GM21619 (cell line): Measurements from ENCODE around the gene UBN2.
"Not testable (repeated sequence)": the region's sequence is repeated elsewhere in the genome, so short reads cannot be mapped to it uniquely, and the experiment has no call there.

ENCODE experiments used
- ATAC-seq: cut with Tn5 transposase; IDR thresholded peaks from one replicate; pipeline ENCODE4 v1.9.1; 2021; ENCODE audit not compliant: unreplicated experiment

The UBN2 gene

DNA sequence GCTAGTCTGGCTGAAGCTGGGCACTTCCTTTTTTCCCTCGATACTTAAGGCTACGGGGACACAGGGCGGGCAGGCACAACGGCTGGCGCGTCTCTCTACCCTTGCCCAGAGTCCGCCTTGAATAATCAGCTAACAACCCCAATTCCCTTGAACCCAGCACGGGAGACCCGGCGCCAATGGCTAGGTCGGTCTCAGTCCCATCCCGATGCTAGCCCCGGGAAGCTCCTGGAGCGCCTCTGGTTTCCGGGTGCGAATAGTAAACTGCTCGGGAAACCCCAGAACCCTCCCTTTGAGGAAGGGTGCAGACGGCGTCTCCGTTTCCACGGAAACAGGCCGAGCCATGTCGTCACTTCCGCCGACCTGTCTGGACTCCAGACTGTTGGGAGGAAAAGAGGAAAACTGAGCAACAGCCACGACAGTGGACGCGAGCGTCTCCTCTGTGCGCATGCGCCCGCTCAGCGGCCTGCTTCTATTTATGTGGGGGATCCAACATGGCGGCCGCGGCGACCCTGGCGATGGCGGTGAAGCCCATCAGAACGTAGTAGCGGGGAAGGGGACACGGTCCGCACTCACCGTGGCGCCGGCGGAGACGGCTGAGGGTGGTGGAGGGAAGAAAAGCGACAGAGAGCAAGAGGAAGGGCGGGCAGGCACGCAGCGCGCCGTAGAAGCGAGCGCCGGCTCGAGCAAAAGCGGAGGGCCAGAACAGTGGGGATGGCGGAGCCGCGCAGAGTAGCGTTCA lies at the start of gene UBN2:
Gene UBN2 (plus strand): TSS at position 464 of the 739 bp plus-strand sequence. CDS start 248 bp downstream, at position 712.
- ATAC-seq = peak; percentile 91

DNA sequence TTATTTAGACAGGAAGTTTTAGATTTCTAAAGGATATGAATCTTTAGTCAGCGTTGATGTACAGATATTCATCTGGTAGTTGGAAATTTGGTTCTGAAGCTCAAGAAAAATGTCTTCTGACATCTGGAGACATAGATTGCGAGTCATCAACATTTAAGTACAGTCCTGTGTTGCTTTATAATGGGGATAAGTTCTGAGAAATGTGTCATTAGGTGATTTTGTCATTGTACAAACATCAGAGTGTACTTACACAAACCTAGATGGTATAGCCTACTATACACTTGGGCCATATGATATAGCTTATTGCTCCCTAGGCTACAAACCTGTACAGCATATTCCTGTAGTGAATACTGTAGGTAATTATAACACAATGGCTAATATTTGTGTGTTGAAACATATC lies 49.6 kb upstream of the UBN2 start:
- ATAC-seq = no peak

DNA sequence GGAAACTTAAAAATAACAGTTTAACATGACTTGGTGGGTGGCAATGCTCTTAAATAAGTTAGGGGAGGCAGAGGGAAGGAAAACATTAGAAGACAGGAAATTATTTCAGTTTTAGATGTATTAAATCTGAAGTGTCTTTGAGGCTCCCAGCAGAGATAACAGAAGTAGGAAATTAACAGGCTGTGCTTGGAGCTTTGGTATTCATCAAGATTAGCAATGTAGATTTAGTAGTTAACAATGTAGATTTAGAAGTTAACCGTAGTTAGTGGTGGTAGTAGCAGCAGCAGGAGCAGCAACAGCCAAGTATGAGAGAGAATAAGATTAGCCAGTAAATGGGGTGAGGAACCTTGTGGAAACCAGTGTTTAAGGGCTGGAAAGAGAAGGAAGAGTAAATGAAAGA lies 48.7 kb upstream of the UBN2 start:
- ATAC-seq = no peak

DNA sequence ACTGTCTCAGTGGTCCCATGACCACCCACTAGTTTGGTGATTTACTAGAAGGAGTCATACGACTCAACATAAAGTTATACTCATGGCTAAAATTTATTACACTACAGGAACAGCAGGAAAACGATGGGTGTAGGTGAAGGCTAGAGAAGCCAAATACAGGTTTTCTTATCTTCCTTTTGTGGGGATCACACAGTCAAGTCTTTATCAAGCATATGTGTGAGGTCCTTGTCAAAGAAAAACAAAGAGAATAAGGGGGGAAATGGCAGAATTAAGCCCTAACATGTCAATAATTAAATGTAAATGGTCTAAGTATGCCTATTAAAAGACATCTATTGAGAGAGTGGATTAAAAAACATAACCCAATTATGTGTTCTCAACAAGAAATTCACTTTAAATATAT lies 47.8 kb upstream of the UBN2 start:
- no peak for ATAC-seq

DNA sequence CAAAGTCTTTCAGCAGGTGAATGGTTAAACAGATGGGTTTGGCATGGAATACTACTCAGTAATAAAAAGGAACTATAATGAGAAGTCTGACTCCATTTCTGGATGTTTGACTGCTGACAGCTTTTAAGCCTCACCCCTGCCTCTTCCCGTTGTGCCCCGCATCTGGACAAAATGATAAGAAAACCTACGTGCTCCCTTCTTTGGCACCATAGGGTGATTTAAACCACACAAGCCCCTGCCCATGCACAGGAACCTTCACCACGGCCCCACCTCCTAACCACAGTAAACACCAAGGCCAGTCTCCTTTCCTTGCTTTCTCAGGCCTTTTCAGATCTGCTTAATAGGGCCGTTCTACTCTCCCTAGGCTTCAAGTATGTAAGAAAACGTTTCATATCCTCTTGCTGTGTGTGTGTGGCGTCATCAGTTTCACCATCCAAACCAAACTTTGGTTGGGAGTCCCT lies 47.1 kb upstream of the UBN2 start:
- ATAC-seq = no peak

DNA sequence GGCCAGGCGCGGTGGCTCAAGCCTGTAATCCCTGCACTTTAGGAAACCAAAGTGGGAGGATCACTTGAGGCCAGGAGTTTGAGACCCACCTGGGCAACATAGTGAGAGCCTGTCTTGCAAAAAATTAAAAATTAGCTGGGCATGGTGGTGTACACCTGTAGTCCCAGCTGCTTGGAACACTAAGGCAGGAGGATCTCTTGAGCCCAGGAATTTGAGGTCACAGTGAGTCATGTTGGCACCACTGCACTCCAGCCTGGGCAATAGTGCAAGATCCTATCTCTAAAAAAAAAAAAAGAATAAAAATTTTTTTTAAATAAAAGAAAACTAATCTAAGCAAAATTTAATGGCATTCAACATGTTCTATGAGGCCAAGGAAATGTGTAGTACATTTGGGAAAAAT lies 44.9 kb upstream of the UBN2 start:
- no peak for ATAC-seq

DNA sequence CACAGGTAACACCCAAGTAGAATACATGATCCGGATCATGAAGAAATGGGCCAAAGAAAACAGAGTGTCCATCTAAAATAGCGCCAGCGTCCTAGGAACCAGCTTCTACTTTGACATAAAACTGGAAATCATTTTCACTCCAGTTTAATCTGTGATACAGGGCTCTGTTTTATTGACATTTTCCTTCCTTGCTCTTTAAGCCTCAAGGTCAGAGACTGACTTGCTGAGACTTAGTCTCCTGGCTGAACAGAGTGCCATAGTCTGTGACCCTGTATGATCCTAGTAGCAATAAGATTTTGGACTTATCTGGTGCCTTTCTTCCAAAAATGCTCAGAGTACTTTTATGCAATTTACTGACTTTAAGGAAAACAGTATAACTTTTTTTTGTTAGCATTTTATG lies 41.7 kb upstream of the UBN2 start:
- ATAC-seq = no peak

DNA sequence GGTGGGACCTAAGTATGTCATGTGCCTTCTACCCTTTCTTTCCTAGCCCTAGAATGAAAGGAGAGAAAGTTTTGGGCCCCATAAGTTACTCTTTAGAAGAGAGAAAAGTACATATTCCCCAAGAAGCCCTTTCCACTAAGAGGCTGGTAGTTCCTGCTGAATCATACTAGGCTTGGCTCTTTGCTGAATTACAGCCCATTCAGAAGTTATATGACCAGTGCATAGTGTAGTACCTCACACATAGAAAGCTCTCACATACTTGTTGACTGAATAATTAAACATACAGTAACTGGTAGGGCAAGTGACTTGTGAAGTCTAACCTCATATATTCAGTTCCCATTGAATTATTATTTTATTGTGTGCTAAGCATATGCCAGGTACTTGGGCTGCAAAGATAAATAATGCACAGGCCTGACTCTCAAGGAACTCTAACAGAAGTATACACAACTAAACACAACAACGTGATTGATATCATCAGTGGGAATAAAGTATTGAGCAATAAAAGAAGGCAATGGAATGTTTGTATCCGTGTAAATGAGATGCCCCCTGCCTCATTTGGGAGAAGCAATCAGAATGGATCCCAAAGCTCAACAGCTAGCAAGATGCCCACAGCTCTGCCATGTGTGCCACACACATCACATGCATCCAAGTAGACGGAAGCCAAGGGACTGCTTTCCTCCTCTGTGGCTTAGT lies 38.9 kb upstream of the UBN2 start:
- no peak for ATAC-seq

DNA sequence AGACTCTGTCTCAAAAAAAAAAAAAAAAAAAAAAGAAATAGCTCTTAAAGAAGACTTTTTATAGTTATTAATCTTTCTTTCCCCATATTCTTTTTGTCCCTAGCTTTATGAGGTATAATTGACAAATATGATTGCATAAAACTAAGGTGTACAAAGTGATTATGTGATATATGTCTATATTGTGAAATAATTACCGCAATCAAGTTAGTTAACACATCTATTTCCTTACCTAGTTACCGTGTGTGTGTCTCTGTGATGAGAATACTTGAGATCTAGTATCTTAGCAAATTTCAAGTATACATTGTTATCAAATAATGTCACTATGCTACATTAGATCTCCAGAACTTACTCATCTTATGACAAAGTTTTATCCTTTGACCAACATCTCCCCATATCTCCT lies 30.7 kb upstream of the UBN2 start:
- no peak for ATAC-seq

DNA sequence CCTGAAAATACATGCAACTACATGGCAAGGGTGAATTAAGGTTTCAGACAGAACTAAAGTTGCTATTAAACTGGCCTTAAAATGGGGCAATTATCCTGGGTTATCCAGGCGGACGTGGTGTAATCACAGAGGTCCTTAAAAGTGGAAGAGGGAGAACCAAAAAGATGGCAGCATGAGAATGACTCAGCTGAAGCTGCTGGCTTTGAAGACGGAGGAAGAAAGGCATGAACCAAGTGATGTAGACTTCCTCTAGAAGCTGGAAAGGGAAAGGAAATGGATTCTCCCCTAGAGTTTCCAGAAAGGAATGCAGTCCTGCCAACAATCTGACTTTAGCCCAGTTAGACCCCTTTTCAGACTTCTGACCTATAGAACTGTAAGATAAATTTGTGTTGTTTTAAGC lies 27.0 kb upstream of the UBN2 start:
- no peak for ATAC-seq

DNA sequence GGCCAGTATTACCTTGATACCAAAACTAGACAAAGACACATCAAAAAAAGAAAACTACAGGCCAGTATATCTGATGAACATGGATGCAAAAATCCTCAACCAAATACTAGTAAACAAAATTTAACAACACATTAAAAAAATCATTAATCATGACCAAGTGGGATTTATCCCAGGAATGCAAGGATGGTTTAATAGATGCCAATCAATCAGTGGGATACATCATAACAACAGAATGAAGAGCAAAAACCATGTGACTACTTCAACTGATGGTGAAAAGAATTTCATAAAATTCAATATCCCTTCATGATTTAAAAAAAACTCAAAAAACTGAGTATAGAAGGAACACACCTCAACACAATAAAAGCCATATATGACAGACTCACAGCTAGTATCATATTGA lies 25.2 kb upstream of the UBN2 start:
- ATAC-seq = no peak

DNA sequence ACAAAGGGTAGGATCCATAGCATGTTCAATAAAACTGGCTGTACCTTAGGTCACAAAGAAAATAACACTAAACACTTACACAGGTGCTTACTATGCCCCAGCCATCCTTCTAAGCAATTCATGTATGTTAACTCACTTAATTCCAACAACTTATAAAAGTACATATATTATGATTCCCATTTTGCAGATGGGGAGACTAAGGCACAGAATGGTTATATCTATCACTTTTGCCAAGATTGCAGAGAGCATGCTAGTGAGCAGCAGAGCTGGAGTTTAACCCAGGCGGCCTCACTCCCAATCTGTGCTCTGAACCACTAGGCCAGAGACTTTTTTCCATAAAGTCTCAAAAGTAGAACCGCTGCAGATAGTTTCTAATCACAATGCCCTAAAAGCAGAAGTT lies 18.9 kb upstream of the UBN2 start:
- ATAC-seq = no peak

DNA sequence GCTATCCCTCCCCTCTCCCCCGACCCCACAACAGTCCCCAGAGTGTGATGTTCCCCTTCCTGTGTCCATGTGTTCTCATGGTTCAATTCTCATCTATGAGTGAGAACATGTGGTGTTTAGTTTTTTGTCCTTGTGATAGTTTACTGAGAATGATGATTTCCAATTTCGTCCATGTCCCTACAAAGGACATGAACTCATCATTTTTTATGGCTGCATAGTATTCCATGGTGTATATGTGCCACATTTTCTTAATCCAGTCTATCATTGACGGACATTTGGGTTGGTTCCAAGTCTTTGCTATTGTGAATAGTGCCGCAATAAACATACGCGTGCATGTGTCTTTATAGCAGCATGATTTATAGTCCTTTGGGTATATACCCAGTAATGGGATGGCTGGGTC lies 17.5 kb upstream of the UBN2 start:
- ATAC-seq = not testable (repeated sequence)

DNA sequence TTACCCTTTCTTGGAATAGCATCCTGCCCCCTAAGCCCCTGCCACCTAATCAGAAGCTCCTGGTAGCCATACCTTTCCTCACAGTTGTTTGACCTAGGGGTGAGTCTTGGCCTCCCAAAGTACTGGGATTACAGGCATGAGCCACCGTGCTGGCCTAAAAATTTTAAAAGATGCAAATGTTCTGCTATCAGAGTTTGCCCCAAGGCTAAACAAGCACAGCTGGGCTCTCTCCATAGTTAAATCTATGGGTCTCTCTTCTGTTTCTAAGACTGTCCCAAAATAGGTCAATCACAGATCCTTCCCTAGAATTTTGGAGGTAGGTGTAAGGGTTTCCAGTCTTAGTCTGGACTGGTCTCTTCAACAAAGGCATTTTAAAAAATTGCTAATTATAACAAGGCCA lies 12.9 kb upstream of the UBN2 start:
- no peak for ATAC-seq

DNA sequence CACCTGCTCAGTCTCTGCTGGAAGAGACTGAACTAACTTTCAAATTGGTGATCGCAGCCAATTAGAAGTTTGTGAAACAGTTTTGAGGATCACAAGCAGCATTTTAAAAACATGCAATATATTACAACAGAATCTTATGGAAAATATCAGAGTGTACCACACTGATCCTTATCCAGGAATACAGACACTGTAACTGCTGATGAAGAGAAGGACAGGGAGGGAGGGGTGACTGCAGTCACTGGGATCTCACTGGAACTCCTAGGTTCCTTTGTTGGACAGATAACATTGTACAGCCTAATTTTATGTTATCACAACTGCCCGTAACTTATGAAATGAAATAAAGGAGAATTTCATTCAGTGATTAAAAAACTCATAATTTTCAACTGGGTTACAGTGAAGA lies 6.8 kb upstream of the UBN2 start:
- ATAC-seq = no peak

DNA sequence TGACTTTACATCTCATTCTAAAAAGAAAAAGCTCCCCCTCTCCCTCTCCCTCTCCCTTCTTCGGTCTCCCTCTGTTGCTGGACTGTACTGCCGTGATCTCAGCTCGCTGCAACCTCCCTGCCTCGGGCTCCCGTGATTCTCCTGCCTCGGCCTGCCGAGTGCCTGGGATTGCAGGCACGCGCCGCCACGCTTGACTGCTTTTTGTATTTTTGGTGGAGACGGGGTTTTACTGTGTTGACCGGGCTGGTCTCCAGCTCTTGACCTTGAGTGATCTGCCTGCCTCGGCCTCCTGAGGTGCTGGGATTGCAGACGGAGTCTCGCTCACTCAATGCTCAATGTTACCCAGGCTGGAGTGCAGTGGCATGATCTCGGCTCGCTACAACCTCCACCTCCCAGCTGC lies 6.2 kb upstream of the UBN2 start:
- not testable (repeated sequence) for ATAC-seq

DNA sequence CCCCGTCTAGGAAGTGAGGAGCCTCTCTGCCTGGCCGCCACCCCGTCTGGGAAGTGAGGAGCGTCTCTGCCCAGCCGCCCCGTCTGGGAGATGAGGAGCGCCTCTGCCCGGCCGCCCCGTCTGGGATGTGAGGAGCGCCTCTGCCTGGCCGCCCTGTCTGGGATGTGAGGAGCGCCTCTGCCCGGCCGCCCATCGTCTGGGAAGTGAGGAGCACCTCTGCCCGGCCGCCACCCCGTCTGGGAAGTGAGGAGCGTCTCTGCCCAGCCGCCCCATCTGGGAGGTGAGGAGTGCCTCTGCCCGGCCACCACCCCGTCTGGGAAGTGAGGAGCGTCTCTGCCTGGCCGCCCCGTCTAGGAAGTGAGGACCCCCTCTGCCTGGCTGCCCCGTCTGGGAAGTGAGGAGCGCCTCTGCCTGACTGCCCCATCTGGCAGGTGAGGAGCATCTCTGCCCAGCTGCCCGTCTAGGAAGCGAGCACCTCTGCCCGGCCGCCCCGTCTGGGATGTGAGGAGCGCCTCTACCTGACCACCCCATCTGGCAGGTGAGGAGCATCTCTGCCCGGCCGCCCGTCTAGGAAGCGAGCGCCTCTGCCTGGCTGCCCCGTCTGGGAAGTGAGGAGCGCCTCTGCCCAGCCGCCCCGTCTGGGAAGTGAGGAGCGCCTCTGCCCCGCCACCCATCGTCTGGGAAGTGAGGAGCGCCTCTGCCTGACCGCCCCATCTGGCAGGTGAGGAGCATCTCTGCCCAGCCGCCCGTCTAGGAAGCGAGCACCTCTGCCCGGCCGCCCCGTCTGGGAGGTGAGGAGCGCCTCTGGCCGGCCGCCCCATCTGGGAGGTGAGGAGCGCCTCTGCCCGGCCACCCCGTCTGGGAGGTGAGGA lies 5.5 kb upstream of the UBN2 start:
- ATAC-seq = not testable (repeated sequence)

DNA sequence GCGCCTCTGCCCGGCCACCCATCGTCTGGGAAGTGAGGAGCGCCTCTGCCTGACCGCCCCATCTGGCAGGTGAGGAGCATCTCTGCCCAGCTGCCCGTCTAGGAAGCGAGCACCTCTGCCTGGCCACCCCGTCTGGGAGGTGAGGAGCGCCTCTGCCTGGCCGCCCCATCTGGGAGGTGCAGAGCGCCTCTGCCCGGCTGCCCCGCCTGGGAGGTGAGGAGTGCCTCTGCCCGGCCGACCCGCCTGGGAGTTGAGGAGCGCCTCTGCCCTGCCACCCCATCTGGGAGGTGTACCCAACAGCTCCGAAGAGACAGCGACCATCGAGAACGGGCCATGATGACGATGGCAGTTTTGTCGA lies 4.9 kb upstream of the UBN2 start:
- not testable (repeated sequence) for ATAC-seq

DNA sequence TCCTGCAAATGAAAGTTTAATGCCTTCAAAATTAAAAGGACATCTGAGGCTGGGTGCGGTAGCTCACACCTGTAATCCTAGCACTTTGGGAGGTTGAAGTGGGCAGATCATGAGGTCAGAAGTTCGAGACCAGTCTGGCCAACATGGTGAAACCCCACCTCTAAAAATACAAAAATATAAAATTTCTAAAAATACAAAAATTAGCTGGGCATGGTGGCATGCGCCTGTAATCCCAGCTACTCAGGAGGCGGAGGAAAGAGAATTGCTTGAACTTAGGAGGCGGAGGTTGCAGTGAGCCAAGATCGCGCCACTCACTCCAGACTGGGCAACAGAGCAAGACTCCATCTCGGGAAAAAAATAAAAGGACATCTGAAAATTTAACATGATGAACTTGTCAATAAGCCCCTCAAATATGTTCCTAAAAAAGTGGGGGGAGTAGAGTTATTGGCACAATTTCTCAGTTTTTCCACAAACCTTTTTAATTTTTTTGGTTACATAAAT lies 4.0 kb upstream of the UBN2 start:
- not testable (repeated sequence) for ATAC-seq

DNA sequence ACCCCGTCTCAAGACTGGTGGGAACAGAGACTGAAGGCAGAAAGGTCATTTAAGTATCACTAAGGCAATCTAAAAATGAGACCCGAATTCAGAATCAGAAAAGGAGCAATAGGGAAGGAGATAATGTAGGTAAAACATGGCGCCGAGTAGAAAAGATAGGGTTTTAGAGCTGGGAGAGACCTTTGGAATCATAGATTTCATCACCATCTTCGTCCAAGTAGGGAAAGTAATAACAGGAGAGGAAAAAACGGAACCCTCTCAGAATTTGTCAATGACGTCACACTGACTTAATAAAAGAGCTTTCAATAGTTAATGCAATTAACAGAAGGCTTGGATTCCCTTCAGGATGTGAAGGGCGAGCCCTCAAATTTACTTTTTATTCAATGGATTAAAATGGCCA lies 1.0 kb upstream of the UBN2 start:
- ATAC-seq = no peak

DNA sequence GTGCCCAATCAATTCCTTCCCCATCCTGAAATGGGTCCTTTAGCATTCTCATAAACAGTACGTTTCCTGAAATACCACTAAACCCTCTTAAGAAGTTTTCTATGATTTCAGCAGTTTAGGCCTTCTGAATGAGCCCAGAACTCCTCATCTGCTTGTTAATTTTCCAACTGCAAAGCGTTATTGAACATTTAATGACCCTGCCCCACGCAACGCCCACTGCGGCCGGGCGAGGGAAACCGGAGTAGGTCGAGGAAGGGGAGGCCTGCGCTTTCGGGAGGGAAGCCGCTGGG lies 608 bp upstream of the UBN2 start:
- no peak for ATAC-seq
